Fibroblast of lung (primary cell): ENCODE results near the gene HTR2C. TPM values are rescaled to one million over a fixed set of nuclear protein-coding genes. Genes with fewer than 3 reads are reported as not detected.

Experiments used
- DNase-seq, 2 donors: peaks; one replicate each; pipeline versions ENCODE4 v3.0.0 to v3.0.0-alpha.2; 2010; ENCODE audit warnings: low read depth in 2 of 2
- H2AFZ ChIP-seq: 2 replicates; pipeline ENCODE4 v1.5.1; 2012; ENCODE audit warnings: low read length, control low read depth, inconsistent platforms
- H3K27ac ChIP-seq: 2 replicates; pipeline ENCODE4 v1.5.1; 2011; ENCODE audit warnings: low read length, control low read depth; ENCODE audit not compliant: insufficient read depth
- H3K27me3 ChIP-seq: 2 replicates; pipeline ENCODE4 v1.5.1; 2011; ENCODE audit warnings: mild to moderate bottlenecking, low read length; ENCODE audit not compliant: control insufficient read depth, insufficient read depth
- H3K36me3 ChIP-seq: 2 replicates; pipeline ENCODE4 v1.5.1; 2011; ENCODE audit warnings: low read length; ENCODE audit not compliant: control insufficient read depth, insufficient read depth
- H3K4me1 ChIP-seq: 2 replicates; pipeline ENCODE4 v1.5.1; 2011; ENCODE audit warnings: low read length; ENCODE audit not compliant: control insufficient read depth, insufficient read depth; ENCODE audit errors: extremely low read depth
- H3K4me2 ChIP-seq: 2 replicates; pipeline ENCODE4 v1.5.1; 2011; ENCODE audit warnings: low read length, control low read depth; ENCODE audit not compliant: insufficient read depth; ENCODE audit errors: extremely low read depth
- H3K4me3 ChIP-seq, 4 experiments: fragments of 200-600 bp in 1 of 4; sonication (generic) in 1 of 4; replicated peaks in 1 of 4; 2 replicates each; pipeline ENCODE4 v1.5.1; 2011 to 2016; ENCODE audit warnings: low read length in 4 of 4, low read depth in 3 of 4, mild to moderate bottlenecking in 3 of 4, control low read depth in 2 of 4, inconsistent platforms in 1 of 4, mixed read lengths in 1 of 4; ENCODE audit not compliant: insufficient read depth in 1 of 4; ENCODE audit errors: control extremely low read depth in 1 of 4
- H3K79me2 ChIP-seq: 2 replicates; pipeline ENCODE4 v1.5.1; 2012; ENCODE audit warnings: mild to moderate bottlenecking, low read length, inconsistent platforms; ENCODE audit not compliant: control insufficient read depth, insufficient read depth
- H3K9ac ChIP-seq: 2 replicates; pipeline ENCODE4 v1.5.1; 2011; ENCODE audit warnings: mild to moderate bottlenecking, low read length, control low read depth; ENCODE audit not compliant: insufficient read depth
- H3K9me3 ChIP-seq: 2 replicates; pipeline ENCODE4 v1.5.1; 2012; ENCODE audit warnings: low read depth, low read length; ENCODE audit not compliant: control insufficient read depth, insufficient read depth
- H4K20me1 ChIP-seq: 2 replicates; pipeline ENCODE4 v1.5.1; 2011; ENCODE audit warnings: low read length; ENCODE audit not compliant: control insufficient read depth, insufficient read depth; ENCODE audit errors: extremely low read depth
- EZH2 ChIP-seq: IDR thresholded peaks from 2 replicates; pipeline ENCODE4 v1.5.1; 2012; ENCODE audit warnings: low read length, control low read depth, mild to moderate bottlenecking; ENCODE audit errors: missing control alignments
- polyA plus RNA-seq, 2 donors: library from polyadenylated mRNA; depleted of rRNA in 1 of 2; stranded (reverse) in 1 of 2; unstranded in 1 of 2; fragments of >200 nt; gene quantifications; 2 replicates each; pipeline ENCODE4 v1.2.1, GENCODE V29; 2011 to 2012; ENCODE audit warnings: missing spikeins in 1 of 2
- total RNA-seq: library from RNA; depleted of rRNA; stranded (reverse); fragments of >200 nt; gene quantifications from 2 replicates; pipeline ENCODE4 v1.2.1, GENCODE V29; 2014
- TF ChIP-seq, protein P1 (sequence below), 2 donors: IDR thresholded peaks in 1 of 2; conservative IDR thresholded peaks in 1 of 2; 1 replicate in 1 of 2; 2 replicates in 1 of 2; pipeline ENCODE4 v1.5.1; 2011 to 2012; ENCODE audit warnings: low read length in 2 of 2, control low read depth in 1 of 2, inconsistent platforms in 1 of 2, low read depth in 1 of 2, mild to moderate bottlenecking in 1 of 2

The HTR2C gene
- total and polyA plus RNA-seq, 2 donors (not counting 1 experiment from before 2014, with no cell fraction given) = not detected

DNA sequence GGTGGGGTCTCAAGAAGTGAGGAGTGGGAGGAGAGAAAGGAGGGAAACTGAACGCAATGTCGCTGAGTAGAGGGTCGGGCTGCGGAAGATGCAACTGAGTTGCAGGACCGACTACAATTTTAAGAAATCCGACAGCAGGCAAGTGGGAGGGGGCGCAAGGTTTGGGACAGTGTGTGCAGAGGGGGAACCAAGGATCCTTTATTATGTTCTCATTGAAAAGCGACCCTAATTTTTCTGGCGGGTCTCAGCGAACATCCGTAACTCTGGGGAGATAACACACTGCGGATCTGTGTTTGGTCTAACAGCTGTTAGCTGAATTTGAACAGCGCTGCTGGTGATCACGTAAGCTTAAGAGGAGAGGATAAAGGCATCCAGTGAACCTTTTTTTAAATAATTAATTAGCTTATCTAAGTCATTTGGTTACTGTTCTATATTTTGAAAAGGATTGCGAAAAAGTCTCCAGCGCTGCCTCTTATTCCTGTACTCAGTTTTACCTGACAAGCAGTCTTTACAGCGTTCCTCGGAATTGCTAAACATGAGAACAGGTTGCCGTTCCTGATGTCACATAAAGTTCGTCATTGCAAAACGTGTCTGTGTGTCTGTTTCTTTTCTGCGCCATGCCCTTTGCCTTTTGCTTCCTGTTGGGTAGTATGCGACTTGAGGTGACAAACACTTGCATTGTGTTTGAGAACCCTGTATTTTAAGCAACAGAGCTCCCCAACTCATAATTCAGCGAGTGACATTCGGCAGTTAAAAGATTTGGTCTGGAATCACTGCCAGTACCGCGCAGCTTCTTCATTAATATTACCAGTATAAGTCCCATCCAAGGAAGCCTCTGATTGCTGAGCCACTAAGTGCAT, 1.3 kb downstream of the HTR2C start:
- Histone ChIP-seq H3K27ac (no peak overlapping the region), H3K9ac (no peak overlapping the region), H3K4me3 (no peak overlapping the region), H3K36me3 (no peaks in the 10 kb centered on the region), H3K4me1 (no peaks in the 10 kb centered on the region), H4K20me1 (peaks cover 1% of the 10 kb centered on the region), H3K79me2 (no peaks in the 10 kb centered on the region), H2AFZ (no peak overlapping the region), H3K27me3 (peaks cover 27% of the 10 kb centered on the region), H3K4me2 (no peak overlapping the region), H3K9me3 (no peaks in the 10 kb centered on the region)
- TF ChIP-seq, protein P1, sequence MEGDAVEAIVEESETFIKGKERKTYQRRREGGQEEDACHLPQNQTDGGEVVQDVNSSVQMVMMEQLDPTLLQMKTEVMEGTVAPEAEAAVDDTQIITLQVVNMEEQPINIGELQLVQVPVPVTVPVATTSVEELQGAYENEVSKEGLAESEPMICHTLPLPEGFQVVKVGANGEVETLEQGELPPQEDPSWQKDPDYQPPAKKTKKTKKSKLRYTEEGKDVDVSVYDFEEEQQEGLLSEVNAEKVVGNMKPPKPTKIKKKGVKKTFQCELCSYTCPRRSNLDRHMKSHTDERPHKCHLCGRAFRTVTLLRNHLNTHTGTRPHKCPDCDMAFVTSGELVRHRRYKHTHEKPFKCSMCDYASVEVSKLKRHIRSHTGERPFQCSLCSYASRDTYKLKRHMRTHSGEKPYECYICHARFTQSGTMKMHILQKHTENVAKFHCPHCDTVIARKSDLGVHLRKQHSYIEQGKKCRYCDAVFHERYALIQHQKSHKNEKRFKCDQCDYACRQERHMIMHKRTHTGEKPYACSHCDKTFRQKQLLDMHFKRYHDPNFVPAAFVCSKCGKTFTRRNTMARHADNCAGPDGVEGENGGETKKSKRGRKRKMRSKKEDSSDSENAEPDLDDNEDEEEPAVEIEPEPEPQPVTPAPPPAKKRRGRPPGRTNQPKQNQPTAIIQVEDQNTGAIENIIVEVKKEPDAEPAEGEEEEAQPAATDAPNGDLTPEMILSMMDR (conservative IDR thresholded peaks at IDR 0.05 in 1 of 2, IDR thresholded peaks at IDR 0.05 in 1 of 2; ENCODE audit: low read depth in 1 of 2, low read length in 2 of 2) = no peak
- DNase-seq = no peak

GRCh38 chrX:114591121-114591520, 7.2 kb downstream of the HTR2C start:
- H3K4me3 ChIP-seq = no peak overlapping the region
- no peaks in the 10 kb centered on the region for H3K9me3 ChIP-seq
- H3K27me3 ChIP-seq = no peaks in the 10 kb centered on the region
- H3K79me2 ChIP-seq = no peaks in the 10 kb centered on the region
- H2AFZ ChIP-seq = no peak overlapping the region
- no peaks in the 10 kb centered on the region for H3K36me3 ChIP-seq
- peaks cover 1% of the 10 kb centered on the region for H4K20me1 ChIP-seq
- no peak overlapping the region for H3K27ac ChIP-seq
- no peak for DNase-seq
- no peak overlapping the region for H3K9ac ChIP-seq
- TF ChIP-seq, protein P1 (conservative IDR thresholded peaks at IDR 0.05 in 1 of 2, IDR thresholded peaks at IDR 0.05 in 1 of 2; ENCODE audit: low read depth in 1 of 2, low read length in 2 of 2) = no peak
- TF ChIP-seq EZH2 = no peak
- no peak overlapping the region for H3K4me2 ChIP-seq
- no peaks in the 10 kb centered on the region for H3K4me1 ChIP-seq

- TF ChIP-seq EZH2 = no peak
- TF ChIP-seq, protein P1 (conservative IDR thresholded peaks at IDR 0.05 in 1 of 2, IDR thresholded peaks at IDR 0.05 in 1 of 2; ENCODE audit: low read depth in 1 of 2, low read length in 2 of 2) = no peak
- H3K4me1 ChIP-seq = no peaks in the 10 kb centered on the region
- H3K9ac ChIP-seq = no peak overlapping the region
- H3K27ac ChIP-seq = no peak overlapping the region
- H2AFZ ChIP-seq = no peak overlapping the region
- no peak overlapping the region for H3K4me3 ChIP-seq
- no peaks in the 10 kb centered on the region for H3K9me3 ChIP-seq
- no peaks in the 10 kb centered on the region for H3K27me3 ChIP-seq
- H4K20me1 ChIP-seq = no peaks in the 10 kb centered on the region
- H3K36me3 ChIP-seq = no peaks in the 10 kb centered on the region
- DNase-seq = peak in 1 of 2 donors; percentile 13
- H3K4me2 ChIP-seq = no peak overlapping the region
- H3K79me2 ChIP-seq = no peaks in the 10 kb centered on the region
These were observed 15.4 kb downstream of the HTR2C start for GRCh38 chrX:114599305-114599704.
